HepG2 (cell line): ENCODE data around the gene REEP6. TPM values are rescaled to one million over a fixed set of nuclear protein-coding genes. Genes with fewer than 3 reads are reported as not detected.

Experiments
- ESRRA ChIP-seq: sonication (generic); formaldehyde crosslinking; IDR thresholded peaks from 2 replicates; pipeline ENCODE4 v1.5.1; 2020; ENCODE audit warnings: mild to moderate bottlenecking, low read depth, missing genetic modification reagents
- JARID2 ChIP-seq: sonication (generic); formaldehyde crosslinking; IDR thresholded peaks from 2 replicates; pipeline ENCODE4 v1.8.1; 2023; ENCODE audit warnings: missing genetic modification reagents, inconsistent platforms; ENCODE audit not compliant: insufficient replicate concordance
- NCOA1 ChIP-seq: sonication (generic); formaldehyde crosslinking; IDR thresholded peaks from 2 replicates; pipeline ENCODE4 v1.9.0; 2021; ENCODE audit warnings: missing genetic modification reagents
- PCBP2 ChIP-seq: fragments of 200-400 bp; formaldehyde crosslinking; optimal IDR thresholded peaks from 2 replicates; pipeline ENCODE3; 2018; ENCODE audit warnings: low read length, low read depth; ENCODE audit not compliant: poor library complexity, severe bottlenecking
- RORA ChIP-seq: sonication (generic); formaldehyde crosslinking; IDR thresholded peaks from 2 replicates; pipeline ENCODE4 v1.5.0; 2020; ENCODE audit warnings: mild to moderate bottlenecking, missing genetic modification reagents, moderate library complexity
- ZFYVE20 ChIP-seq: sonication (generic); formaldehyde crosslinking; IDR thresholded peaks from 2 replicates; pipeline ENCODE4 v1.8.0; 2023; ENCODE audit warnings: low read depth, mild to moderate bottlenecking, moderate library complexity, missing genetic modification reagents, borderline replicate concordance
- ZNF343 ChIP-seq: sonication (generic); formaldehyde crosslinking; IDR thresholded peaks from 2 replicates; pipeline ENCODE4 v1.4.0; 2020; ENCODE audit warnings: mild to moderate bottlenecking, missing genetic modification reagents
- ZNF850 ChIP-seq: sonication (generic); formaldehyde crosslinking; conservative IDR thresholded peaks from 2 replicates; pipeline ENCODE4 v1.9.0; 2021; ENCODE audit warnings: mild to moderate bottlenecking, missing genetic modification reagents
- polyA plus RNA-seq, 8 experiments: library from polyadenylated mRNA; depleted of rRNA in 3 of 8; stranded (reverse) in 7 of 8; unstranded in 1 of 8; fragments of >200 nt; fragmentation: Illumina TruSeq in 4 of 8; extraction: Trizol in 4 of 8; gene quantifications; 2 replicates each; pipeline versions ENCODE4 v1.2.1 to v1.2.3, GENCODE V29; 2011 to 2016; ENCODE audit warnings: low read depth in 4 of 8, missing spikeins in 1 of 8, mixed read lengths in 1 of 8; ENCODE audit not compliant: insufficient read depth in 1 of 8
- total RNA-seq, 5 experiments: library from RNA; depleted of rRNA; stranded (reverse); fragments of >200 nt; fragmentation: Illumina TruSeq; extraction: Trizol; gene quantifications; 2 replicates each; pipeline ENCODE4 v1.2.3, GENCODE V29; 2016; ENCODE audit warnings: low read depth in 1 of 5
- TF ChIP-seq, protein P1 (sequence below): IDR thresholded peaks from 2 replicates; pipeline ENCODE4 v1.6.1; 2018; ENCODE audit warnings: missing genetic modification reagents
- TF ChIP-seq, protein P2 (sequence below): sonication (generic); formaldehyde crosslinking; conservative IDR thresholded peaks from 2 replicates; pipeline ENCODE4 v1.8.0; 2022; ENCODE audit warnings: missing genetic modification reagents
- TF ChIP-seq, protein P3 (sequence below): sonication (generic); formaldehyde crosslinking; IDR thresholded peaks from one replicate; pipeline ENCODE4 v1.5.1; 2020; ENCODE audit warnings: mild to moderate bottlenecking, missing genetic modification reagents; ENCODE audit errors: not compliant biosample characterization
- TF ChIP-seq, protein P4 (sequence below): sonication (generic); formaldehyde crosslinking; IDR thresholded peaks from 2 replicates; pipeline ENCODE4 v1.4.0; 2020; ENCODE audit warnings: mild to moderate bottlenecking, missing genetic modification reagents

The REEP6 gene
- total and polyA plus RNA-seq, 2 of the 13 experiments (the other 11 are each of a cell fraction or from before 2014, with no cell fraction given) = 10.0 to 28.8 TPM

DNA sequence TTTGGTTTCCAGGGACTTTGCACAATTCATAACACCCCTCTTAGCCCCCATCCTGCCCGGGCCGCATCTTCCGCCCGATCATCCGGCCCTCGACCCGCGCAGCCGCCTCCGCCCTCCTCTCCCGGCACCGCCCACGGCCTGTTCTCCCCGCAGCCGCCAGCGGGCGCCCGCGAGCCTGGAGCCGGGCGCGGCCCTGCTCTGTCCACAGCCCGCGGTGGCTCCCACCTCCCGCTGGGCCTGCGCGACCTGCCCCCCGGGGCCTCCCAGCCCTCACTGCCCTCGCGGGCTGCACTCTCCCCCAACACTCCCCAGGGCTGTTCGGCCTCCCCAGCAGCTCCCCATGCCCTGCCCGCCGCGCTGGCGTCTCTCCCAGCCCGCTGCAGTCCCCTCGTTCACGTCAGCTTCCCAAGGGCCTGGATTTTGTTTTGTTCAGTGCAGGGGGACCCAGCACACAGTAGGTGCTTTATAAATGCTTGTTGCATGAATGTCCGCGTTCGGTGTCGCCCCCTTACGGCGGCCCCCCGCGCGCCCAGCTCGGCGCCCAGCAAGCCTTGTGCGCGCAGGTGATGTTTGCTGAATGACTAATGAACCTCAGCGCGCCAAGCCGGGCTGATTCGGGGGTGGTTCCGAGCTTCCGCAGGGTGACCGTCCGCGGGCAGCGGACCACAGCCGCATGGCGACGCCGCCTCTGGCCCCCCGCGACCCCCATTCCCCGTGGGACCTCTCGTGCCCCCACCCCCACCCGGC, 45.6 kb upstream of the REEP6 start (continued):
- TF ChIP-seq, protein P1, sequence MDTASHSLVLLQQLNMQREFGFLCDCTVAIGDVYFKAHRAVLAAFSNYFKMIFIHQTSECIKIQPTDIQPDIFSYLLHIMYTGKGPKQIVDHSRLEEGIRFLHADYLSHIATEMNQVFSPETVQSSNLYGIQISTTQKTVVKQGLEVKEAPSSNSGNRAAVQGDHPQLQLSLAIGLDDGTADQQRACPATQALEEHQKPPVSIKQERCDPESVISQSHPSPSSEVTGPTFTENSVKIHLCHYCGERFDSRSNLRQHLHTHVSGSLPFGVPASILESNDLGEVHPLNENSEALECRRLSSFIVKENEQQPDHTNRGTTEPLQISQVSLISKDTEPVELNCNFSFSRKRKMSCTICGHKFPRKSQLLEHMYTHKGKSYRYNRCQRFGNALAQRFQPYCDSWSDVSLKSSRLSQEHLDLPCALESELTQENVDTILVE = no peak
- TF ChIP-seq JARID2 (CRISPR knock-in tag) (no peak), ZNF850 (CRISPR knock-in tag) (no peak), ZFYVE20 (CRISPR knock-in tag) (no peak), PCBP2 (no peak), RORA (CRISPR knock-in tag) (no peak), ZNF343 (CRISPR knock-in tag) (no peak), NCOA1 (CRISPR knock-in tag) (no peak), ESRRA (CRISPR knock-in tag) (no peak)
- TF ChIP-seq, protein P2, sequence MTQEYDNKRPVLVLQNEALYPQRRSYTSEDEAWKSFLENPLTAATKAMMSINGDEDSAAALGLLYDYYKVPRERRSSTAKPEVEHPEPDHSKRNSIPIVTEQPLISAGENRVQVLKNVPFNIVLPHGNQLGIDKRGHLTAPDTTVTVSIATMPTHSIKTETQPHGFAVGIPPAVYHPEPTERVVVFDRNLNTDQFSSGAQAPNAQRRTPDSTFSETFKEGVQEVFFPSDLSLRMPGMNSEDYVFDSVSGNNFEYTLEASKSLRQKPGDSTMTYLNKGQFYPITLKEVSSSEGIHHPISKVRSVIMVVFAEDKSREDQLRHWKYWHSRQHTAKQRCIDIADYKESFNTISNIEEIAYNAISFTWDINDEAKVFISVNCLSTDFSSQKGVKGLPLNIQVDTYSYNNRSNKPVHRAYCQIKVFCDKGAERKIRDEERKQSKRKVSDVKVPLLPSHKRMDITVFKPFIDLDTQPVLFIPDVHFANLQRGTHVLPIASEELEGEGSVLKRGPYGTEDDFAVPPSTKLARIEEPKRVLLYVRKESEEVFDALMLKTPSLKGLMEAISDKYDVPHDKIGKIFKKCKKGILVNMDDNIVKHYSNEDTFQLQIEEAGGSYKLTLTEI (CRISPR knock-in tag) = no peak
- TF ChIP-seq, protein P3, sequence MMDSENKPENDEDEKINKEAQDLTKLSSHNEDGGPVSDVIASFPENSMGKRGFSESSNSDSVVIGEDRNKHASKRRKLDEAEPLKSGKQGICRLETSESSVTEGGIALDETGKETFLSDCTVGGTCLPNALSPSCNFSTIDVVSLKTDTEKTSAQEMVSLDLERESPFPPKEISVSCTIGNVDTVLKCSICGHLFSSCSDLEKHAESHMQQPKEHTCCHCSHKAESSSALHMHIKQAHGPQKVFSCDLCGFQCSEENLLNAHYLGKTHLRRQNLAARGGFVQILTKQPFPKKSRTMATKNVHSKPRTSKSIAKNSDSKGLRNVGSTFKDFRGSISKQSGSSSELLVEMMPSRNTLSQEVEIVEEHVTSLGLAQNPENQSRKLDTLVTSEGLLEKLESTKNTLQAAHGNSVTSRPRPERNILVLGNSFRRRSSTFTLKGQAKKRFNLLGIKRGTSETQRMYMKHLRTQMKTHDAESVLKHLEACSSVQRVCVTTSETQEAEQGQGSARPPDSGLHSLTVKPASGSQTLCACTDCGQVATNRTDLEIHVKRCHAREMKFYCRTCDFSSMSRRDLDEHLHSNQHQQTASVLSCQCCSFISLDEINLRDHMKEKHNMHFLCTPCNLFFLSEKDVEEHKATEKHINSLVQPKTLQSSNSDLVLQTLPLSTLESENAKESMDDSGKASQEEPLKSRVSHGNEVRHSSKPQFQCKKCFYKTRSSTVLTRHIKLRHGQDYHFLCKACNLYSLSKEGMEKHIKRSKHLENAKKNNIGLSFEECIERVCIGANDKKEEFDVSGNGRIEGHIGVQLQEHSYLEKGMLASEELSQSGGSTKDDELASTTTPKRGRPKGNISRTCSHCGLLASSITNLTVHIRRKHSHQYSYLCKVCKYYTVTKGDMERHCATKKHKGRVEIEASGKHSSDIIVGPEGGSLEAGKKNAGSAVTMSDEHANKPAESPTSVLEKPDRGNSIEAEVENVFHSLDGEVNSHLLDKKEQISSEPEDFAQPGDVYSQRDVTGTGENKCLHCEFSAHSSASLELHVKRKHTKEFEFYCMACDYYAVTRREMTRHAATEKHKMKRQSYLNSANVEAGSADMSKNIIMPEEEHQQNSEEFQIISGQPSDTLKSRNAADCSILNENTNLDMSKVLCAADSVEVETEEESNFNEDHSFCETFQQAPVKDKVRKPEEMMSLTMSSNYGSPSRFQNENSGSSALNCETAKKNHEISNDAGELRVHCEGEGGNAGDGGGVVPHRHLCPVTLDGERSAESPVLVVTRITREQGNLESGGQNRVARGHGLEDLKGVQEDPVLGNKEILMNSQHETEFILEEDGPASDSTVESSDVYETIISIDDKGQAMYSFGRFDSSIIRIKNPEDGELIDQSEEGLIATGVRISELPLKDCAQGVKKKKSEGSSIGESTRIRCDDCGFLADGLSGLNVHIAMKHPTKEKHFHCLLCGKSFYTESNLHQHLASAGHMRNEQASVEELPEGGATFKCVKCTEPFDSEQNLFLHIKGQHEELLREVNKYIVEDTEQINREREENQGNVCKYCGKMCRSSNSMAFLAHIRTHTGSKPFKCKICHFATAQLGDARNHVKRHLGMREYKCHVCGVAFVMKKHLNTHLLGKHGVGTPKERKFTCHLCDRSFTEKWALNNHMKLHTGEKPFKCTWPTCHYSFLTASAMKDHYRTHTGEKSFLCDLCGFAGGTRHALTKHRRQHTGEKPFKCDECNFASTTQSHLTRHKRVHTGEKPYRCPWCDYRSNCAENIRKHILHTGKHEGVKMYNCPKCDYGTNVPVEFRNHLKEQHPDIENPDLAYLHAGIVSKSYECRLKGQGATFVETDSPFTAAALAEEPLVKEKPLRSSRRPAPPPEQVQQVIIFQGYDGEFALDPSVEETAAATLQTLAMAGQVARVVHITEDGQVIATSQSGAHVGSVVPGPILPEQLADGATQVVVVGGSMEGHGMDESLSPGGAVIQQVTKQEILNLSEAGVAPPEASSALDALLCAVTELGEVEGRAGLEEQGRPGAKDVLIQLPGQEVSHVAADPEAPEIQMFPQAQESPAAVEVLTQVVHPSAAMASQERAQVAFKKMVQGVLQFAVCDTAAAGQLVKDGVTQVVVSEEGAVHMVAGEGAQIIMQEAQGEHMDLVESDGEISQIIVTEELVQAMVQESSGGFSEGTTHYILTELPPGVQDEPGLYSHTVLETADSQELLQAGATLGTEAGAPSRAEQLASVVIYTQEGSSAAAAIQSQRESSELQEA (CRISPR knock-in tag) = no peak
- TF ChIP-seq, protein P4, sequence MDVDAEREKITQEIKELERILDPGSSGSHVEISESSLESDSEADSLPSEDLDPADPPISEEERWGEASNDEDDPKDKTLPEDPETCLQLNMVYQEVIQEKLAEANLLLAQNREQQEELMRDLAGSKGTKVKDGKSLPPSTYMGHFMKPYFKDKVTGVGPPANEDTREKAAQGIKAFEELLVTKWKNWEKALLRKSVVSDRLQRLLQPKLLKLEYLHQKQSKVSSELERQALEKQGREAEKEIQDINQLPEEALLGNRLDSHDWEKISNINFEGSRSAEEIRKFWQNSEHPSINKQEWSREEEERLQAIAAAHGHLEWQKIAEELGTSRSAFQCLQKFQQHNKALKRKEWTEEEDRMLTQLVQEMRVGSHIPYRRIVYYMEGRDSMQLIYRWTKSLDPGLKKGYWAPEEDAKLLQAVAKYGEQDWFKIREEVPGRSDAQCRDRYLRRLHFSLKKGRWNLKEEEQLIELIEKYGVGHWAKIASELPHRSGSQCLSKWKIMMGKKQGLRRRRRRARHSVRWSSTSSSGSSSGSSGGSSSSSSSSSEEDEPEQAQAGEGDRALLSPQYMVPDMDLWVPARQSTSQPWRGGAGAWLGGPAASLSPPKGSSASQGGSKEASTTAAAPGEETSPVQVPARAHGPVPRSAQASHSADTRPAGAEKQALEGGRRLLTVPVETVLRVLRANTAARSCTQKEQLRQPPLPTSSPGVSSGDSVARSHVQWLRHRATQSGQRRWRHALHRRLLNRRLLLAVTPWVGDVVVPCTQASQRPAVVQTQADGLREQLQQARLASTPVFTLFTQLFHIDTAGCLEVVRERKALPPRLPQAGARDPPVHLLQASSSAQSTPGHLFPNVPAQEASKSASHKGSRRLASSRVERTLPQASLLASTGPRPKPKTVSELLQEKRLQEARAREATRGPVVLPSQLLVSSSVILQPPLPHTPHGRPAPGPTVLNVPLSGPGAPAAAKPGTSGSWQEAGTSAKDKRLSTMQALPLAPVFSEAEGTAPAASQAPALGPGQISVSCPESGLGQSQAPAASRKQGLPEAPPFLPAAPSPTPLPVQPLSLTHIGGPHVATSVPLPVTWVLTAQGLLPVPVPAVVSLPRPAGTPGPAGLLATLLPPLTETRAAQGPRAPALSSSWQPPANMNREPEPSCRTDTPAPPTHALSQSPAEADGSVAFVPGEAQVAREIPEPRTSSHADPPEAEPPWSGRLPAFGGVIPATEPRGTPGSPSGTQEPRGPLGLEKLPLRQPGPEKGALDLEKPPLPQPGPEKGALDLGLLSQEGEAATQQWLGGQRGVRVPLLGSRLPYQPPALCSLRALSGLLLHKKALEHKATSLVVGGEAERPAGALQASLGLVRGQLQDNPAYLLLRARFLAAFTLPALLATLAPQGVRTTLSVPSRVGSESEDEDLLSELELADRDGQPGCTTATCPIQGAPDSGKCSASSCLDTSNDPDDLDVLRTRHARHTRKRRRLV (CRISPR knock-in tag) = no peak
